ENCODE results near the gene CD58.
"Not testable (repeated sequence)": the region's sequence is repeated elsewhere in the genome, so short reads cannot be mapped to it uniquely, and the experiment has no call there.

CD58 gene

GRCh38 chr1:116591951-116592605, 21.3 kb upstream of the CD58 start:
- not testable (repeated sequence) for DNase-seq

- not testable (repeated sequence) for DNase-seq
These were observed 20.5 kb upstream of the CD58 start for GRCh38 chr1:116591006-116591950.

GRCh38 chr1:116590359-116591005, 19.7 kb upstream of the CD58 start:
- DNase-seq, result not testable (repeated sequence)

- not testable (repeated sequence) for DNase-seq
These were observed 18.4 kb upstream of the CD58 start for GRCh38 chr1:116589101-116589735.

DNA sequence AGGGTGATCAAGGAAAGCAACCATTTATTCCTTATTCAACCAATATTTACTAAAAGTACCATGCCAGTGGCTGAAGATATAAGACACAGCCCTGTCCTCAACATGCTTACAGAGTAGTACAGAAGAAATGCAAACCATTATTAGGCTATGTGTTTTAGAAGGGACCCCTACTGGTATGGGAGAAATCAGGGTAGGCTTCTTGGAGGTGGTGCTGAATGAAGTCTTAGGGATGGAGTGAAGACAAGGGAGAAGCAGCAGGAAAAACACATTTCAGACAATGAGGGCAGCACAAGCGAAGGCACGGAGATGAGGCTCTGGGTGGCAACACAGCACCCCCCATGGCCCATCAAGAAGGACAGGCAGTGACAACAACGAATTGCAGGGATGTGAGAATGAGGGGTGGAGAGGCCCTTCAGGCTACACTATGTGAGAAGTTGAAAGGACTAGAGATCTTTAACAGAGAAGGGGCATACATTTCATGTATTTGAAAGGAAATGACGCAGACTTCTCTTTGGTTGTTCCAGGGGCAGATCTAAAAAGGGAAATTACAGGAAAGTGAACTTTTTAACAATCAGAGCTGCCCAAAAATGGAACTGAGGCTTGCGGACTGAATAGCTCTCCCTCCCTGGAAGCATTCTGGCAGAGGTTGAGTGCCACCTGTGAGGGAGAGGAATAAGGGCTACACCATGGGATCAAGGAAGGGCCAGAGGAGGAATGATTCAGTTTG, 16.8 kb upstream of the CD58 start:
- DNase-seq, result no peak

GRCh38 chr1:116586741-116587143, 15.9 kb upstream of the CD58 start:
- DNase-seq, result no peak

GRCh38 chr1:116585886-116586285, 15.1 kb upstream of the CD58 start:
- DNase-seq, result no peak

GRCh38 chr1:116581323-116581885, 10.6 kb upstream of the CD58 start:
- DNase-seq, result no peak

DNA sequence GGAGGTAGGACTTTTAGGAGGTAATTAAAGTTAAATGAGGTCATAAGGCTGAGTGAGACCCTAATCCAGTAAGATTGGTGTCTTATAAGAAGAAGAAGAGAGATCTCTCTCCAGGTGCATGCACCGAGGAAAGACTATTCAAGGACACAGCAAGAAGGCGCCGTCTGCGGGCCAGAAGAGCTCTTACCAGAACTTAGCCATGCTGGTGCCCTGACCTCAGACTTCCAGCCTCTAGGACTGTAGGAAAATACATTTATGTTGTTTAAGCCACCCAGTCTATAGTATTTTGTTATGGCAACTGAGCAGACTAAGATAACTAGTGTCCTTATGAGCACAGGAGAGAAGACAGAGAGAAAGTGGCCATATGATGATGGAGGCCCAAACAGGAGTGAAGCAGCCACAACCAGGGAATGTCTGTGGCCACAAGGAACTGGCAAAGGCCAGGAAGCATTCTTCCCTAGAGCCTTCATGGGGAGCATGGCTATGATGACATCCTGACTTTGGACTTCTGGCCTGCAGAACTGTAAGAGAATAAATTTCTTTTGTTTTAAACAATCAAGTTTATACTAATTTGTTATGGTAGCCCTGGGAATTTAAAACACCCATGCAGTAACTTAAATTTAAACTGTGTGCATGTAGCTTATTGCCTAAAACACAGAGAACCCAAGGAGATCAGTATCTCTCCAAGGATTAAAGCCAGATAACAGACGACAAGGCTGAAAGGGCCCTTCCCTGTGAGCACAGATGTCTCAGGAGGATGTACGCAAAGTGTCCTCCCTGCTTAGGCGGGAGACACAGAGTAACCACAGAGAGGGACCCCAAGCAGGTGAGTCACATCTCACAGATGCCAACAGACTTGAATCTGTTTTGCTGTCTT, 9.9 kb upstream of the CD58 start:
- no peak for DNase-seq

GRCh38 chr1:116579259-116579875, 8.5 kb upstream of the CD58 start:
- DNase-seq, result no peak

DNA sequence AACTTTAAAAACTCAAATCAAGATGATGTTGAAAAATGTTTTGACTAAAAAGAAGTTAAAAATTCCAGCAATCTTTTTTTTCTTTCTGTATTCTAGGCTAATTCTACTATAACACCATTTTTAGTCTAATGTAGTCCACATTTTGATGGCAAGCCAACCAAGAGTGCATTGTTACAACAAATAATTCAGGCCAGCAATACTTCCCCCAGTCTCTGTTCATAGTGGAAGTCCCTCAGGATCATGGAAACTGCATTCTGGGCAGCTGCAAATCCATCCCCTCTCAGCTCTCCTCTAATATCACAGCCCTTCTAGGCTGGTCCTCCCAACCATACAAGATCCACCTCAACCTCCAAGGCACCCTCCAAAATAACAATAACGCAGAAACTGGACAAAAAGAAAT, 7.8 kb upstream of the CD58 start:
- no peak for DNase-seq

DNA sequence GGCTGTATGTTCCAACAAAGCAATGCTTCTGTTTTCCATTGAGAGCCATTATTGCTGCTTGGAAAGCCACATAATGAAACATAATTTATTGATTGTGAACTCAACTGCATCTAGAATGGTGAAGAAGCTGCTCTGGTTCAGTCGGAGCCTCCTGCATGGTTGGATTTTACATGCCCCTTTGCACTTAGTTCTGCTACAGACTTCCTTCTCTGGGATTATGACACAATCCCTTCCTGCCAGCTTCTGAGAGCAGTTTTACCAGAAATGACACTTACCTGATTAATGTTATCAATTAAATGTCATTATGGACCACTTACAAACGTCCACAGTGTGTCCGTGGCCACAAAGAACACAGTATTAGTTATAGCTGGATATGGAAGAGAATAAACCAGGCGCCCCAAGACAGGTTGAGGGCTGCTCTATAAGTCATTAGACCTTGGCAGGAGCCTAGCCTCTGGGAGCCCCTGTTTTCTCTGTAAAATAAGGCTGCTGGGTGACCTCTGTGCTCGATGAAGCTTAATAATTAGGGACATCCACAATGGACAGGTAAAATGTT, 7.0 kb upstream of the CD58 start:
- DNase-seq, result no peak

GRCh38 chr1:116574581-116575291, 3.9 kb upstream of the CD58 start:
- DNase-seq, result peak; percentile 55

DNA sequence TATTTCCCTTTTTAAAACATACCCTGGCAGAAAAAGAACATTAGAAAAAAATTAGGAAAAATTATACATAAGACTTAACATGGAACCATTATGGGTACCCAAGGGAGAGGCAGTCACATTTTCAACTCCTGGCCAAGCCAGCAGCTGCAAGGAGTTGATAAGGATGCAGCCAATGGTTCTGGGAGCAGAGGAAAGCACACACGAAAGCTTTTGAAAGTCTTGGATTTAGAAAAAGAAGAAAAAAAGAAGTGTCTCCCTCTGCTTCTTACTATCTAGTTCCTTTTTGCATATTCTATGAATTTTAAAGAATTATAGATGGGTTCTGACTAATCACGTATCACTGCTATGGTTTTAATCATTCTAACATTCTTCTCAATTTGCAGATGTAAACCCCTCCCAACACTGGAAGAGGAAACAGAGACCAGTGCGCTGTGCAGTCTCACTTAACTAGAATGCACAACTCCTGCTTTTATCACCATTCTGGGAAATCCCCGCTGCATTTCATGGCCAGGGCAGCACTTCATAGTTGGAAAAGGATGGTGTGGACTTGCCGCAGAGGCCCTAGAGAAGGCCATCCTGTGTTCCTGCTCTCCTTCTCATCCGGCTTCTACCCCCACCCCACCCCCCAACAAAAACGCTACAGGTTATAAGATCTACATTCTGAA, 2.7 kb upstream of the CD58 start:
- no peak for DNase-seq

DNA sequence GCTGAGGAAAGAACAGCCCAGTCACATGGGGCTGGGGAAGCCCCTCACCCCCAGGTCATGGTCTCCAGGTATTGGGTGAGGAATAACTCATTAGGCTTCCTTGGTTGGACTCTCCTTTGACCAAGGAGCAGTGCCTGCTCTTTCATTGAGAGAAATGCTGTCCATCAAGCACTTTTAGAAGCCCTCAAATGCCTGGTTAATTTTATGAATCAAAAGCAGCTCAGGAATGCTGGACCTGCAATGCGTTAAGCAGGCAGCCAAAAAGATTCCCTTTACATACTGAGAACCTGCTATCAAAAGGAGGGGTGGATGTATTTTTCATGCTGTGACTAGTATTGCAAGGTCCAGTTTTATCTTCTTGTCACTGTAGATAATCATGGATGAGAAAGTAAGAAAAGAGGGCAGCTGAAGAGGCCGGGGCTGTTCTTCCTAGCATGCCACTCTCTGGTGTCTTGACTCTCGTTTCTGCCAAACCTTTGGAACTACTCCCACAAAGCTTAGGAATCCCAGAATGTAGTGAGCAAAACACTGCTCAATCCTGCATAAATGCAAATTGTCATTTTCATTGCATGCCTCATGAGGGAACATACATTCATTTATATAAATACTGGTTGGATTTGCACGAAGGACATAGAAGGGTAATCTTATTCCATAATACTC, 2.1 kb upstream of the CD58 start:
- DNase-seq, result no peak

- DNase-seq, result no peak
These were observed 1.3 kb upstream of the CD58 start for GRCh38 chr1:116572099-116572498.

DNA sequence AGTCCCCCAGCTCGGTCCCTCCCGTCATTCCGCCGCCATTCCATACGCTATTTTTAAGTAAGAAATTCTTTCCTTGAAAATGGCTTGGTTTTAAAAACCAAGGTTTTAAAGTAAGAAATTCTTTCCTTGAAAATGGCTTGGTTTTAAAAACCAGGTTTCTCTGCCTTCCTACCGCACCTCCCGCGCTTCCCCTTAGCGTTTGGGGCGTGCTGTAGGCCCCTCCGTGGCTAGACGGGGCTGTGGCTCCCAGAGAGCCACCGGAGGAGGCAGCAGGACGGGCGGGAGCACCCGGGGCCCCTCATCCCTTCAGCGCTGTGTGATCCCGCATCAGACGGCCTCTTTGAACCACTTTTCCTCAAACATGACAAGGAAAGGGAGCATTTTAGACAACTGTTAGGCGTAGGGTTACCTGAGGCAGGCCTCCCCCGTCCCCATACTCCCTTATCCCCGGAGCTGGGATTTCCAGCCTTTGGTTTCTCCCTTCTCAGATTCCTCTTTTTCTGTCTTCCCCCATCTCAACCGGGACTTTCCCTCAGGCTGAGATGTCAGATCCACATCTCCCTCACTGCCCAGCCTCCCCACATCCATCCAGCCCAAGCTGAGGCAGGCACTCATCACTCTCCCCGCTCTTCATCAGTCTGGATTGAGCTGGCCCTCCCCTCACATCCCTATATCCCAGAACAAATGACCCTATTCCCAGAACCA, 541 bp upstream of the CD58 start:
- DNase-seq, result no peak
